ENCODE measurements around the gene PRKAR1A. TPM values are rescaled to one million over a fixed set of nuclear protein-coding genes. Genes with fewer than 3 reads are reported as not detected.

PRKAR1A gene
- total RNA-seq, 1 experiment from 2014 or later: 156 TPM

GRCh38 chr17:68535922-68536321, 23.7 kb downstream of the PRKAR1A start:
- in situ Hi-C loops (cut with HindIII; ENCODE audit: low sequenced_read_pairs): no loop called here
- no peak for DNase-seq (ENCODE audit: low spot score)

- in situ Hi-C loops (cut with HindIII; ENCODE audit: low sequenced_read_pairs): no loop called here
- peak; percentile 54 for DNase-seq (ENCODE audit: low spot score)
Observed at GRCh38 chr17:68539548-68540467, 27.6 kb downstream of the PRKAR1A start.

GRCh38 chr17:68540981-68541380, 28.8 kb downstream of the PRKAR1A start:
- in situ Hi-C loops (cut with HindIII; ENCODE audit: low sequenced_read_pairs): no loop called here
- no peak for DNase-seq (ENCODE audit: low spot score)

- no peak for DNase-seq (ENCODE audit: low spot score)
- in situ Hi-C loops (cut with HindIII; ENCODE audit: low sequenced_read_pairs): no loop called here
Observed at GRCh38 chr17:68541816-68542215, 29.6 kb downstream of the PRKAR1A start.

GRCh38 chr17:68542698-68543463, 30.7 kb downstream of the PRKAR1A start:
- in situ Hi-C loops (cut with HindIII; ENCODE audit: low sequenced_read_pairs): no loop called here
- no peak for DNase-seq (ENCODE audit: low spot score)

- DNase-seq (ENCODE audit: low spot score): no peak
- in situ Hi-C loops (cut with HindIII; ENCODE audit: low sequenced_read_pairs): no loop called here
Observed at GRCh38 chr17:68544111-68544915, 32.1 kb downstream of the PRKAR1A start.

- no peak for DNase-seq (ENCODE audit: low spot score)
- in situ Hi-C loops (cut with HindIII; ENCODE audit: low sequenced_read_pairs): no loop called here
Observed at GRCh38 chr17:68556551-68556950, 44.3 kb downstream of the PRKAR1A start.

GRCh38 chr17:68559316-68559715, 47.1 kb downstream of the PRKAR1A start:
- in situ Hi-C loops (cut with HindIII; ENCODE audit: low sequenced_read_pairs): no loop called here

GRCh38 chr17:68560966-68561720, 48.9 kb downstream of the PRKAR1A start:
- in situ Hi-C loops (cut with HindIII; ENCODE audit: low sequenced_read_pairs): no loop called here
- no peak for DNase-seq (ENCODE audit: low spot score)

More at GRCh38 chr17:68559316-68559715, 47.1 kb downstream of the PRKAR1A start:
- no peak for DNase-seq (ENCODE audit: low spot score)

- in situ Hi-C loops (cut with HindIII; ENCODE audit: low sequenced_read_pairs): no loop called here
- no peak for DNase-seq (ENCODE audit: low spot score)
Observed at GRCh38 chr17:68562736-68563135, 50.5 kb downstream of the PRKAR1A start.

GRCh38 chr17:68564415-68565111, 52.3 kb downstream of the PRKAR1A start:
- DNase-seq (ENCODE audit: low spot score): no peak
- in situ Hi-C loops (cut with HindIII; ENCODE audit: low sequenced_read_pairs): no loop called here

- DNase-seq (ENCODE audit: low spot score): no peak
- in situ Hi-C loops (cut with HindIII; ENCODE audit: low sequenced_read_pairs): no loop called here
Observed at GRCh38 chr17:68565661-68566441, 53.6 kb downstream of the PRKAR1A start.

GRCh38 chr17:68566442-68566738, 54.2 kb downstream of the PRKAR1A start:
- in situ Hi-C loops (cut with HindIII; ENCODE audit: low sequenced_read_pairs): no loop called here
- DNase-seq (ENCODE audit: low spot score): no peak

GRCh38 chr17:68567035-68567434, 54.8 kb downstream of the PRKAR1A start:
- in situ Hi-C loops (cut with HindIII; ENCODE audit: low sequenced_read_pairs): no loop called here
- no peak for DNase-seq (ENCODE audit: low spot score)

- DNase-seq (ENCODE audit: low spot score): no peak
- in situ Hi-C loops (cut with HindIII; ENCODE audit: low sequenced_read_pairs): no loop called here
Observed at GRCh38 chr17:68567581-68567980, 55.4 kb downstream of the PRKAR1A start.

GRCh38 chr17:68568581-68568980, 56.4 kb downstream of the PRKAR1A start:
- DNase-seq (ENCODE audit: low spot score): no peak
- in situ Hi-C loops (cut with HindIII; ENCODE audit: low sequenced_read_pairs): no loop called here

GRCh38 chr17:68569346-68569745, 57.1 kb downstream of the PRKAR1A start:
- DNase-seq (ENCODE audit: low spot score): no peak
- in situ Hi-C loops (cut with HindIII; ENCODE audit: low sequenced_read_pairs): no loop called here

- in situ Hi-C loops (cut with HindIII; ENCODE audit: low sequenced_read_pairs): no loop called here
- DNase-seq (ENCODE audit: low spot score): no peak
Observed at GRCh38 chr17:68570526-68570925, 58.3 kb downstream of the PRKAR1A start.
